HG02884 (cell line): ENCODE results near the gene PRSS56.
"Not testable (repeated sequence)": the region's sequence is repeated elsewhere in the genome, so short reads cannot be mapped to it uniquely, and the experiment has no call there.

Experiments used
- ATAC-seq: cut with Tn5 transposase; IDR thresholded peaks from one replicate; pipeline ENCODE4 v1.9.1; 2021; ENCODE audit warnings: mild to moderate bottlenecking, moderate library complexity; ENCODE audit not compliant: unreplicated experiment

The PRSS56 gene

DNA sequence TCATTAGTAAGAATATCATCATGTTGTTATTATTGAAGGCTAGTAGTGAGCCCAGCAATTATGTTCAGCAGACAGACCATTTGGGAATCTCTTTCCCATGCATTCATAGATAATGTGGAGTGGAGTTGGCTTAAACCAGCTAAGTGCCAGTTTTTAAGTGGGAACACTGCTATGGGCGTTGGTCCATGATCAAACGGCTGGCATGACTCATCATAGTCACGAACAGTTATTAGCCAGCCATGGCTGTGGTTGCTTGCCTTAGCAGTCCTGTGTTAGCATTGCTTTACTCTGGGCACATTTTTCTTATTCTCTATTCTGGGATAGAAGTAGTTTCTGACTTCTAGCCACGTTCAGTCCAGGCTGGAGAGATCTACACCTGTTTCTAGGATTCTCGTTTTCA, 48.0 kb downstream of the PRSS56 start:
- no peak for ATAC-seq

DNA sequence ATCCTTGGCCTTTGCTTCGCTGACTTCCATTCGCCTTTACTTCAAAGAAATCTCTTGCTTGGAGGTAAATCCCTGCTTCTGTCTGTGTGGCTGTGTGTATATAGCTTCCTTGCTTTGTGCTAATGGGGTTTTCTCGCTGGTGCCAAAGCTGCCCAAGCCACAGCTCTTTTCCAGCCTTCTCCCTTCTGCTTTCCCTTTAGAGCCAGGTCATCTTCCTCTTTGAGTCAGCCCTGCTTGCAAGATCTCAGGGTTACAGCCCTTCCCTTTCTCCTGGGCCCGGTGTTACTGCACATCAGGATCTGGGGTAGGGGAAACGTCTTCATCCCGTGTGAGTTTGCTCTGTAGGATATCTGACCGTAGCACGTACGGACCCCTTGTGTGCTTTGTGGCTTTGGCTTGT, 49.4 kb downstream of the PRSS56 start:
- ATAC-seq: no peak

DNA sequence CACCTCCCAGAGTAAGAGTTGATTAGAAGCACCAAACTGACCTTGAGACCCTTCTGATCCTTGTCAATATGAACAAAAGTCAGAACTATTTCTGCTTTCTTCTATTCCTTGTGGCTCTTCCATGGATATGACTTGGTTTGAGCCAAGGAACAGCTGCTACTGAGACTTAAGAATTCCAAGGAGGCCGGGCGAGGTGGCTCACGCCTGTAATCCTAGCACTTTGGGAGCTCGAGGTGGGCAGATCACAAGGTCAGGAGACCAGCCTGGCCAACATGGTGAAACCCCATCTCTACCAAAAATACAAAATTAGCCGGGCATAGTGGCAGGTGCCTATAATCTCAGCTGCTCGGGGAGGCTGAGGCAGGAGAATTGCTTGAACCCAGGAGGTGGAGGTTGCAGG, 50.3 kb downstream of the PRSS56 start:
- ATAC-seq: not testable (repeated sequence)

DNA sequence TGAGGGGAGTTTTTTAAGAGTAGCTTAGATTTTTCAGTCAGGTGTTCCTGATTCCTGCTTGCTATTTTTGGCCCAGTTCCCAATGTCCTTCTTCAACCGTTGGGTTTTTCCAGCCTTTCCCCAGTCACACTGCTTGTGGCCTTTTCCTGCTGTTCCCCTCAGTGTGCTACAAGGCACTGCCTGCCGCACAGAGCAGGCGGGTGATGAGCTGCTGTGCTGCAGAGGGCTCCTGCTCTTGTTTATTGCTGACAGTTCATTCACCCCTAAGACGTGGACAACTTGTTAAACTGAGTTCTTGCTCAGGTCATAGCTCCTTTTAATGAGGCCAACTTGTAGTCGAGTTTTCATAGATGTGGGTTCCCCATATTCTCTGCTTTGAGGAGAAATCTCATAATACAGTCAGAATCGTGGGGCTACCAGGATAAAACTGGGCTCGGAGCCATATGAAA, 50.9 kb downstream of the PRSS56 start:
- no peak for ATAC-seq

DNA sequence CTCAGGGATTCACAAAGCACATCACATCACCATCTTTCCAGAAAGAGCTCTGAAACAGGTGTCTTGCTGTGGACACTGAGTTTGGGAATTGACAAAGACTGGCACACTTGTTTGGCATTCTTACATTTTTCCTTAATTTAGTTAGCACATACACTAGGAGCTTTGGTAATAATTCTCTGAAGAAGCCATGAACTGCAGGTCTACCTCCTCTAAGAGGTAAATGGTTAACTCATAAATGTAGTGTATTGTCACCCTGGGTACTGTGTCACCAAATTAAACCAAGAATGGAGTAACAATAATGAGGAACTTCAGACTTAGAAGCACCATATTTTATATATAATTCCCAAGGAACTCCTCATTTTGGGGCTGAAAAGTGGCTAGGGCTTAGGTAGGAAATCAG, 52.9 kb downstream of the PRSS56 start:
- ATAC-seq: no peak

DNA sequence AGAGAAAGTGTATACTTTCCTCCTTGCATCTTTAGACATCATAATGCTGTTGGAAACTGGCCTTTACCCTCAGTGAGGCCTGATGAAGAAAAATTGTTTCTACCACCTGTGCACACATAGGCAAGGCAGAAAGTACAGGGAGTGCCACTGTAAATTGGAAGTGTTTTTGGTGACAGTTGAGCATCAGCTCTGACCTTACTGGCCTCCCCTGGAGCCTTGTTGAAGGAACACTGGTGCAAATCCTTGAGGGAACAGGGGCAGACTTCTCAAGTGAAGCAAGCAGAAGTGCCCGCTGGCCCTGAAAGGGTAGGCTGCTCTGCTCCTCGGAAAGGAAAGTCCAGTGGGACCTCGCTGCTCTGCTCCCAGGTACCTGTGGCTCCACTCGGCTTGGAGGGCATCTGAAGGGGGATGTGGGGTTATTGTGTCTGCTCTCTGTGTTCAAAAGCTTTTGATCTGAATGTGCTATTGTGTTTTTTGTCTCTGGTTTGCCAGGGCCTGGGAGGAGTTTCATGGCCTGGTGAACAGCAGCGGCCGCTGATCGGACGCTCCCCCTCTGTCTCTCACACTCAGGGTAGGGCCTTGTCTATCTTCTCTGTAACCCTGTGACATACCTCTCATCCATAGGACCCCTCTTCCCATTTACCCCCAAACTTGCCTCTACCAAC, 53.7 kb downstream of the PRSS56 start:
- ATAC-seq: no peak

DNA sequence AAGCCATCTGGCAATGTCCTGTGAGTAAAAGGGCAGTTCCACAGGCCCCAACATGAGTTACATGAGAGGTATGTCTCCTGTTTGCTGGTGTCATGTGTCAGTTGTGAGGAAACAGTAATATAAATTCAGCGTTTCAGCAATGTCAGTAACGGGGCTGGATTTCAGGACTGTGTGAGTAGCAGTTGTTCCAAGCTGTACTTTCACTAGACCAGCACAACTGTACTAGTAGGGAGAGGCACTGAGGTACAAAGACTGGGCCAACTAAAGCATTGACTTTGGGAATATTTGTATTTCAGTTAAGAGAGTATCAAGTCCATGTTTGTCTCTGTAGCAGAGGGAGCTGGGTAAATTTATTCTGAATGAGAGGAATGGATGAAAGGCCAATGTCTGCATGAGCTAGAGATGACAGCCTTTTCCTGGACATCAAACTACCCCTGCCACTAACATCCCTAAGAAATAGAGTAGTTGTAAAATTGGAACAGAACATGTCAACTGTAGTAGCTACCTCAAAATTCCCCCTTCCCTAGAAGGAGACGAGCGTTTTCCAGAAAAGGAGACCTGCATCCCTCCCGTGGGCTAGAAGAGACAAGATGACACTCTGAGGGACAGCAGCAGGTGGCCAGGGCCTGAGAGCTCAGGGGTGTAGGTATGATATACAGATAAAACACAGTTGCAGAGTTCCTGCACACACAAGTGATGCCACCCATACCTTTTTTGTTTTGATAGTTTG, 54.7 kb downstream of the PRSS56 start:
- ATAC-seq: no peak
